MCF 10A (cell line): ENCODE results near the gene BDKRB2. TPM values are rescaled to one million over a fixed set of nuclear protein-coding genes. Genes with fewer than 3 reads are reported as not detected.

ENCODE experiments used
- BruUV-seq: library from RNA; stranded (reverse); fragments of 400-500 nt; replicated peaks from 2 replicates; lab custom pipeline; 2021; lab: Mats Ljungman, UMichigan
- CTCF ChIA-PET: fragments of 300-600 bp; sonication (Branson Sonifier 250); formaldehyde crosslinking; extraction: SDS; loops from one replicate; lab custom pipeline; 2021; ENCODE audit warnings: antibody characterized with exemption, inconsistent platforms; lab: Yijun Ruan, JAX
- POLR2A ChIA-PET: fragments of 300-600, 350-650 bp; sonication (Branson Sonifier 250); formaldehyde crosslinking; extraction: SDS; loops from one replicate; lab custom pipeline; 2020; ENCODE audit warnings: antibody characterized with exemption, inconsistent platforms; lab: Yijun Ruan, JAX
- DNase-seq: peaks from one replicate; pipeline ENCODE4 v3.0.0-alpha.2; 2018; ENCODE audit not compliant: unreplicated experiment
- H3K27ac Mint-ChIP-seq: one replicate; pipeline ENCODE4 v1.8.0; 2022; ENCODE audit warnings: mild to moderate bottlenecking, low read depth, mixed read lengths; ENCODE audit not compliant: unreplicated experiment
- H3K27me3 Mint-ChIP-seq: one replicate; pipeline ENCODE4 v1.8.0; 2022; ENCODE audit warnings: mixed read lengths; ENCODE audit not compliant: insufficient read depth, unreplicated experiment
- H3K36me3 Mint-ChIP-seq: one replicate; pipeline ENCODE4 v1.8.0; 2022; ENCODE audit warnings: mild to moderate bottlenecking, moderate library complexity, mixed read lengths; ENCODE audit not compliant: insufficient read depth, unreplicated experiment
- H3K4me1 Mint-ChIP-seq: one replicate; pipeline ENCODE4 v1.8.0; 2022; ENCODE audit warnings: mixed read lengths; ENCODE audit not compliant: insufficient read depth, unreplicated experiment
- H3K4me3 Mint-ChIP-seq: one replicate; pipeline ENCODE4 v1.8.0; 2022; ENCODE audit warnings: mild to moderate bottlenecking, moderate library complexity, mixed read lengths; ENCODE audit not compliant: unreplicated experiment
- H3K9me3 Mint-ChIP-seq: one replicate; pipeline ENCODE4 v1.8.0; 2022; ENCODE audit warnings: mixed read lengths; ENCODE audit not compliant: unreplicated experiment
- CTCF ChIP-seq: fragments of 200-600 bp; IDR thresholded peaks from one replicate; pipeline ENCODE4 v1.8.0; 2022; ENCODE audit warnings: antibody characterized with exemption, mild to moderate bottlenecking; ENCODE audit not compliant: unreplicated experiment
- intact Hi-C: fragments of 100-400 bp; cut with micrococcal nuclease; formaldehyde crosslinking; loops from 2 replicates; pipeline ENCODE4 v1.14.1; 2022
- total RNA-seq: library from RNA; stranded (reverse); gene quantifications from 2 replicates; pipeline ENCODE4 v1.2.3, GENCODE V29; 2022

Gene BDKRB2
- total RNA-seq, 1 experiment from 2014 or later: 2.8 TPM

GRCh38 chr14:96279564-96279963 lies 74.9 kb downstream of the BDKRB2 start:
- Mint-ChIP-seq H3K9me3 (no peaks in the 10 kb centered on the region), H3K27ac (no peak overlapping the region), H3K27me3 (no peaks in the 10 kb centered on the region), H3K36me3 (peaks cover 27% of the 10 kb centered on the region), H3K4me3 (no peak overlapping the region), H3K4me1 (no peaks in the 10 kb centered on the region)
- DNase-seq: no peak
- TF ChIP-seq CTCF: no peak
- POLR2A ChIA-PET: no interaction called here
- no TSS peak for BruUV-seq
- CTCF ChIA-PET: interaction anchor here (0.6 to 10.2 kb wide), 2 partner anchors 12 to 179 kb away, joined by 3 to 298 read pairs; no protein-coding TSS in a partner anchor
- intact Hi-C loops: loop anchor here (10.0 kb wide), 1 partner anchor 715 kb away; no protein-coding TSS in a partner anchor

GRCh38 chr14:96280104-96280503 lies 75.5 kb downstream of the BDKRB2 start:
- TF ChIP-seq CTCF: no peak
- H3K27ac Mint-ChIP-seq: no peak overlapping the region
- no TSS peak for BruUV-seq

GRCh38 chr14:96281486-96281885 lies 76.8 kb downstream of the BDKRB2 start:
- intact Hi-C loops: loop anchor here (1.0 kb wide), 1 partner anchor 143 kb away; no protein-coding TSS in a partner anchor
- Mint-ChIP-seq H3K9me3 (no peaks in the 10 kb centered on the region), H3K36me3 (peaks cover 35% of the 10 kb centered on the region), H3K4me3 (no peak overlapping the region), H3K4me1 (no peaks in the 10 kb centered on the region), H3K27ac (no peak overlapping the region), H3K27me3 (no peaks in the 10 kb centered on the region)
- DNase-seq: no peak
- BruUV-seq: no TSS peak
- ChIA-PET CTCF (interaction anchor here (0.6 to 0.7 kb wide), 2 partner anchors 29 to 143 kb away, joined by 3 read pairs; no protein-coding TSS in a partner anchor), POLR2A (interaction anchor here (0.6 to 0.7 kb wide), 2 partner anchors 56 to 76 kb away, joined by 3 read pairs; no protein-coding TSS in a partner anchor)
- no peak for TF ChIP-seq CTCF

More at GRCh38 chr14:96280104-96280503, 75.5 kb downstream of the BDKRB2 start:
- intact Hi-C loops: no loop called here
- Mint-ChIP-seq H3K4me3 (no peak overlapping the region), H3K4me1 (no peaks in the 10 kb centered on the region), H3K27me3 (no peaks in the 10 kb centered on the region), H3K9me3 (no peaks in the 10 kb centered on the region), H3K36me3 (peaks cover 27% of the 10 kb centered on the region)
- CTCF ChIA-PET: interaction anchor here (10.2 kb wide), 1 partner anchor 179 kb away, joined by 298 read pairs; no protein-coding TSS in a partner anchor
- POLR2A ChIA-PET: no interaction called here
- no peak for DNase-seq

- intact Hi-C loops: no loop called here
- BruUV-seq: no TSS peak
- ChIA-PET CTCF (interaction anchor here (0.6 to 1.2 kb wide), 2 partner anchors 184 to 757 kb away, joined by 3 to 6 read pairs; no protein-coding TSS in a partner anchor), POLR2A (no interaction called here)
- H3K9me3 Mint-ChIP-seq: no peaks in the 10 kb centered on the region
- H3K27ac Mint-ChIP-seq: no peak overlapping the region
- no peak overlapping the region for H3K4me3 Mint-ChIP-seq
- H3K36me3 Mint-ChIP-seq: peaks cover 48% of the 10 kb centered on the region
- no peak for DNase-seq
- peaks cover 6% of the 10 kb centered on the region for H3K4me1 Mint-ChIP-seq
- H3K27me3 Mint-ChIP-seq: no peaks in the 10 kb centered on the region
- no peak for TF ChIP-seq CTCF
These were observed 79.4 kb downstream of the BDKRB2 start for GRCh38 chr14:96284008-96284407.
